Fibroblast of lung (primary cell): ENCODE data around the gene VWA1.

Experiments
- CTCF ChIP-seq, 2 donors: IDR thresholded peaks in 1 of 2; conservative IDR thresholded peaks in 1 of 2; 1 replicate in 1 of 2; 2 replicates in 1 of 2; pipeline ENCODE4 v1.5.1; 2011 to 2012; ENCODE audit warnings: low read length in 2 of 2, control low read depth in 1 of 2, inconsistent platforms in 1 of 2, low read depth in 1 of 2, mild to moderate bottlenecking in 1 of 2
- EZH2 ChIP-seq: IDR thresholded peaks from 2 replicates; pipeline ENCODE4 v1.5.1; 2012; ENCODE audit warnings: low read length, control low read depth, mild to moderate bottlenecking; ENCODE audit errors: missing control alignments

- TF ChIP-seq EZH2 (no peak), CTCF (conservative IDR thresholded peaks at IDR 0.05 in 1 of 2, IDR thresholded peaks at IDR 0.05 in 1 of 2; ENCODE audit: low read depth in 1 of 2, low read length in 2 of 2) (no peak)
Observed at GRCh38 chr1:1471389-1472052, 36.0 kb downstream of the VWA1 start, which contains the start of gene ATAD3B.
